ENCODE data around the gene TMEM100. TPM values are rescaled to one million over a fixed set of nuclear protein-coding genes. Genes with fewer than 3 reads are reported as not detected.

Gene TMEM100
- total and polyA plus RNA-seq, 2 donors (not counting 1 experiment from before 2014, with no cell fraction given): 1.7 to 2.2 TPM

- Histone ChIP-seq H3K27me3 (ENCODE audit: control insufficient read depth, insufficient read depth, low read length) (peaks cover 4% of the 10 kb centered on the region), H4K20me1 (ENCODE audit: control insufficient read depth, extremely low read depth, insufficient read depth, low read length) (no peaks in the 10 kb centered on the region), H2AFZ (ENCODE audit: low read length) (no peak overlapping the region), H3K9ac (ENCODE audit: insufficient read depth, low read length) (no peak overlapping the region), H3K4me3 (replicated peaks in 1 of 4; ENCODE audit: control extremely low read depth in 1 of 4, insufficient read depth in 1 of 4, low read depth in 3 of 4, low read length in 4 of 4) (no peak overlapping the region), H3K36me3 (ENCODE audit: control insufficient read depth, insufficient read depth, low read length) (no peaks in the 10 kb centered on the region), H3K27ac (ENCODE audit: insufficient read depth, low read length) (no peak overlapping the region), H3K4me2 (ENCODE audit: extremely low read depth, insufficient read depth, low read length) (no peak overlapping the region), H3K4me1 (ENCODE audit: control insufficient read depth, extremely low read depth, insufficient read depth, low read length) (no peaks in the 10 kb centered on the region), H3K79me2 (ENCODE audit: control insufficient read depth, insufficient read depth, low read length) (no peaks in the 10 kb centered on the region), H3K9me3 (ENCODE audit: control insufficient read depth, insufficient read depth, low read depth, low read length) (no peaks in the 10 kb centered on the region)
- TF ChIP-seq, protein P1, sequence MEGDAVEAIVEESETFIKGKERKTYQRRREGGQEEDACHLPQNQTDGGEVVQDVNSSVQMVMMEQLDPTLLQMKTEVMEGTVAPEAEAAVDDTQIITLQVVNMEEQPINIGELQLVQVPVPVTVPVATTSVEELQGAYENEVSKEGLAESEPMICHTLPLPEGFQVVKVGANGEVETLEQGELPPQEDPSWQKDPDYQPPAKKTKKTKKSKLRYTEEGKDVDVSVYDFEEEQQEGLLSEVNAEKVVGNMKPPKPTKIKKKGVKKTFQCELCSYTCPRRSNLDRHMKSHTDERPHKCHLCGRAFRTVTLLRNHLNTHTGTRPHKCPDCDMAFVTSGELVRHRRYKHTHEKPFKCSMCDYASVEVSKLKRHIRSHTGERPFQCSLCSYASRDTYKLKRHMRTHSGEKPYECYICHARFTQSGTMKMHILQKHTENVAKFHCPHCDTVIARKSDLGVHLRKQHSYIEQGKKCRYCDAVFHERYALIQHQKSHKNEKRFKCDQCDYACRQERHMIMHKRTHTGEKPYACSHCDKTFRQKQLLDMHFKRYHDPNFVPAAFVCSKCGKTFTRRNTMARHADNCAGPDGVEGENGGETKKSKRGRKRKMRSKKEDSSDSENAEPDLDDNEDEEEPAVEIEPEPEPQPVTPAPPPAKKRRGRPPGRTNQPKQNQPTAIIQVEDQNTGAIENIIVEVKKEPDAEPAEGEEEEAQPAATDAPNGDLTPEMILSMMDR (conservative IDR thresholded peaks at IDR 0.05 in 1 of 2, IDR thresholded peaks at IDR 0.05 in 1 of 2; ENCODE audit: low read depth in 1 of 2, low read length in 2 of 2): no peak
- no peak for TF ChIP-seq EZH2 (IDR thresholded peaks at IDR 0.05; ENCODE audit: low read length, missing control alignments)
- DNase-seq (ENCODE audit: low read depth in 2 of 2): no peak
These were observed 45.2 kb downstream of the TMEM100 start for GRCh38 chr17:55677446-55677845.

DNA sequence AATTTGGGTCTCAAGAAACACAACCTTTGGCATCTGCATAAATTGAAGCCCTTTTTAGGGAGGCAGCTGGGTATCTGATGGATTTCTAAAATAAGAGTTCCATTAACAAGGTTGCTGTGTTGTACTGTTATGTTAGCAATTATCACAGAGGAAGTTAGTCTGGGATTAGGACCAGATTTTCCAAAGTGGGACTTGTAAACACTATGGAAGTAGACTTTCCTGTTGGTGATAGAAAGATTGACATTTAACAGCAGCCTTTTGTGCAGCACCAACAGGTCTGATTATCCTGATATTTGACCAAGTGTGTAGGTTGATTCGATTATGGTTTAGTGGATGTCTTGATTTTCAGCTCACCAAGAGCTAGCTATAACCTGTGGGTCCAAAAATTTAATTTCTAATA is 46.4 kb downstream of the TMEM100 start:
- H3K4me2 ChIP-seq (ENCODE audit: extremely low read depth, insufficient read depth, low read length): no peak overlapping the region
- no peaks in the 10 kb centered on the region for H4K20me1 ChIP-seq (ENCODE audit: control insufficient read depth, extremely low read depth, insufficient read depth, low read length)
- no peak overlapping the region for H2AFZ ChIP-seq (ENCODE audit: low read length)
- peaks cover 4% of the 10 kb centered on the region for H3K27me3 ChIP-seq (ENCODE audit: control insufficient read depth, insufficient read depth, low read length)
- H3K4me1 ChIP-seq (ENCODE audit: control insufficient read depth, extremely low read depth, insufficient read depth, low read length): no peaks in the 10 kb centered on the region
- no peak overlapping the region for H3K9ac ChIP-seq (ENCODE audit: insufficient read depth, low read length)
- H3K4me3 ChIP-seq (replicated peaks in 1 of 4; ENCODE audit: control extremely low read depth in 1 of 4, insufficient read depth in 1 of 4, low read depth in 3 of 4, low read length in 4 of 4): no peak overlapping the region
- H3K9me3 ChIP-seq (ENCODE audit: control insufficient read depth, insufficient read depth, low read depth, low read length): no peaks in the 10 kb centered on the region
- no peak for DNase-seq (ENCODE audit: low read depth in 2 of 2)
- H3K79me2 ChIP-seq (ENCODE audit: control insufficient read depth, insufficient read depth, low read length): no peaks in the 10 kb centered on the region
- no peak overlapping the region for H3K27ac ChIP-seq (ENCODE audit: insufficient read depth, low read length)
- no peak for TF ChIP-seq EZH2 (IDR thresholded peaks at IDR 0.05; ENCODE audit: low read length, missing control alignments)
- TF ChIP-seq, protein P1 (conservative IDR thresholded peaks at IDR 0.05 in 1 of 2, IDR thresholded peaks at IDR 0.05 in 1 of 2; ENCODE audit: low read depth in 1 of 2, low read length in 2 of 2): no peak
- H3K36me3 ChIP-seq (ENCODE audit: control insufficient read depth, insufficient read depth, low read length): no peaks in the 10 kb centered on the region

- peaks cover 7% of the 10 kb centered on the region for H3K27me3 ChIP-seq (ENCODE audit: control insufficient read depth, insufficient read depth, low read length)
- H3K4me1 ChIP-seq (ENCODE audit: control insufficient read depth, extremely low read depth, insufficient read depth, low read length): no peaks in the 10 kb centered on the region
- H2AFZ ChIP-seq (ENCODE audit: low read length): no peak overlapping the region
- TF ChIP-seq EZH2 (IDR thresholded peaks at IDR 0.05; ENCODE audit: low read length, missing control alignments): no peak
- TF ChIP-seq, protein P1 (conservative IDR thresholded peaks at IDR 0.05 in 1 of 2, IDR thresholded peaks at IDR 0.05 in 1 of 2; ENCODE audit: low read depth in 1 of 2, low read length in 2 of 2): no peak
- no peaks in the 10 kb centered on the region for H4K20me1 ChIP-seq (ENCODE audit: control insufficient read depth, extremely low read depth, insufficient read depth, low read length)
- H3K4me2 ChIP-seq (ENCODE audit: extremely low read depth, insufficient read depth, low read length): no peak overlapping the region
- no peaks in the 10 kb centered on the region for H3K79me2 ChIP-seq (ENCODE audit: control insufficient read depth, insufficient read depth, low read length)
- DNase-seq (ENCODE audit: low read depth in 2 of 2): peak in 1 of 2 donors; percentile 48
- no peak overlapping the region for H3K4me3 ChIP-seq (replicated peaks in 1 of 4; ENCODE audit: control extremely low read depth in 1 of 4, insufficient read depth in 1 of 4, low read depth in 3 of 4, low read length in 4 of 4)
- no peak overlapping the region for H3K27ac ChIP-seq (ENCODE audit: insufficient read depth, low read length)
- H3K9me3 ChIP-seq (ENCODE audit: control insufficient read depth, insufficient read depth, low read depth, low read length): no peaks in the 10 kb centered on the region
- no peaks in the 10 kb centered on the region for H3K36me3 ChIP-seq (ENCODE audit: control insufficient read depth, insufficient read depth, low read length)
- H3K9ac ChIP-seq (ENCODE audit: insufficient read depth, low read length): no peak overlapping the region
These were observed 48.7 kb downstream of the TMEM100 start for GRCh38 chr17:55673743-55674506.
